Left hindlimb (tissue), 1 donor: ENCODE measurements around the gene DNAH6.

ENCODE experiments used
- DNase-seq: peaks from one replicate; pipeline ENCODE4 v3.0.0-alpha.2; 2018

DNAH6 gene

DNA sequence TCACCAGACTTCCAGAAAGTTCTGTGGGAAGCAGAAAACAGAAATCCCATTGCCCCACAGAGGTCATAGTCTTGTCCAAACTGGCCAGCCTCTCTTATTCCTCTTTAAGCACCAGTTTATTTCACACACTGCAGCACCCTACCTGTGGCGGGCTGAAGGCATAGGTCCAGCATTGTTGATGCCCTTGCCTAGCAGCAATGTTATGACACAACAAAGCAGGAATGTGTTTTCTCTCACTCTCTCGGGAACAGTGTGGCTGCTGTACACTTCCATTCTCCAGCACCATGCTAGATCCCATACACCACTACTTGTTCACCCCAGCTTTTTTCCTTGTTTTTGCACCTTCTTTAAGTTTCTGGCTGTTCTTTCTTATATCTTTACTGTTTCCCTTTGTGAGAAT is 181.6 kb downstream of the DNAH6 start:
- DNase-seq: no peak

DNA sequence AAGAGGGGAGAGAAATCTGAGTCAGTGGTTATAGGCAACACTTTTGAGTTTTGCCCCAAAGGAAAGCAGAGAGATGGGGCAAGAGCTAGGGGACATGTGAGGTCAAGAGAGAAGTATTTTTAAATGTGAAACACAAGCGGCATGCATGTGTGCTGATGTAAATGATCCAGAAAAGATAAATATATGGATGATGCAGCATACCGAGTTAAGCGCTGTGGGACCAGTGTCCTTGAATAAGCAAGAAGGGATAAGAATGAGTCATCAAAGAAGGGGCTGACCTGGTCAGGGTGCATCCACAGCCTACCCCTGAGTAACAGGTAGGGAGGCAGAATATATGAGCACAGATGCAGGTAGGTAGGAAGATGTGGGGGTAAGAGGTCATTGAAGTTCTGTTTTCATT is 183.7 kb downstream of the DNAH6 start:
- DNase-seq: no peak

DNA sequence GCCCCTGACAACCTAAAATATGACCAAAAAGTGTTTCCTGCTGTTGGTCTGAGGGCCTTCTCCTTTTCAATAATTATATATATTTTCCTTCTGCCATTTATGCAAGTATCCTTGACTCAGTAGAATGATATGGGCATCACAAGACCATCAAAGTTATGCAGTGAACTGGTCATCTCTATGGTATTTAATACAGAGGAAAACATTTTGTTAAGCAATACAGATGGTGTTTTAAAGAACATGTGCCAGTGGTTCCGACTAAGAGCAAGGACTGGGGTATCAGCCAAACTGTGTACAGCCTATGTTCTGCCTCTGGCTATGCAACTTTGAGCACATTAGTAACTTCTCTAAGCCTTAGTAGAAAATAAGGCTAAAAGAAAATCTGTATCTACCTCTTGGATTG is 185.6 kb downstream of the DNAH6 start:
- DNase-seq: no peak

DNA sequence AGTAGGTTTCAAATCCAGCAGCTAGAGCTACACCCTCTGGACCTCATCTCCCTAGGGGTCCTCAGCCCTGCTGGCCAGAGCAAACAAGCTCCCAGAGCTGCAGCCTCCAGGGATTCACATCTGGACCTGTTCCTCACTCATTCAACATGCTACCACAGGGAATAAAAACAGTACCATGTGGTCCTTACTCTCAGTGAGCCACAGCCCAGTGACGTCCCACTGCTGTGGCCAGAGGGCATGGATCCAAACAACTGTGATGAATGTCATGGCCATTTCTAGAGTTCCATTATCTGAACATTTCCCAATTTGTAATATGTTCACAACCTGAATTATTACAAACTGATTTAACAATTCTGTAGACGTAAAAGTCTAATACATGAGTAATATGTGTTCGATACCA is 186.6 kb downstream of the DNAH6 start:
- DNase-seq: no peak

DNA sequence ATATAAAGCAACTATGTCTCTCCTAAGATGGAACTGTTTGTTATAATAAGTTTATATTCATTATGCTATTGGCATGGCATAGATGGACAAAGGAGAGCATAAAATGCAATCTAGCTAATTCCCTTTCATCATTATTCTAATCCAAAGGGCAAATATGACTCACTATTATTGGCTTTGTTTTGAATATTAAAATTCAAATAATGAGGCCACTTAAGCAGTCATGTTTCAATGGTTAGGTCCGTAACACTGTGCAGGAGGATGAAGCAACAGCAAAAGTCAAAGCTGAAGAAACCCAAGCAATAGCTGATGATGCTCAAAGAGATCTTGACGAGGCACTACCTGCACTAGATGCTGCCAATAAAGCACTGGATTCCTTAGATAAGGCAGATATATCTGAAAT is 187.5 kb downstream of the DNAH6 start:
- no peak for DNase-seq

DNA sequence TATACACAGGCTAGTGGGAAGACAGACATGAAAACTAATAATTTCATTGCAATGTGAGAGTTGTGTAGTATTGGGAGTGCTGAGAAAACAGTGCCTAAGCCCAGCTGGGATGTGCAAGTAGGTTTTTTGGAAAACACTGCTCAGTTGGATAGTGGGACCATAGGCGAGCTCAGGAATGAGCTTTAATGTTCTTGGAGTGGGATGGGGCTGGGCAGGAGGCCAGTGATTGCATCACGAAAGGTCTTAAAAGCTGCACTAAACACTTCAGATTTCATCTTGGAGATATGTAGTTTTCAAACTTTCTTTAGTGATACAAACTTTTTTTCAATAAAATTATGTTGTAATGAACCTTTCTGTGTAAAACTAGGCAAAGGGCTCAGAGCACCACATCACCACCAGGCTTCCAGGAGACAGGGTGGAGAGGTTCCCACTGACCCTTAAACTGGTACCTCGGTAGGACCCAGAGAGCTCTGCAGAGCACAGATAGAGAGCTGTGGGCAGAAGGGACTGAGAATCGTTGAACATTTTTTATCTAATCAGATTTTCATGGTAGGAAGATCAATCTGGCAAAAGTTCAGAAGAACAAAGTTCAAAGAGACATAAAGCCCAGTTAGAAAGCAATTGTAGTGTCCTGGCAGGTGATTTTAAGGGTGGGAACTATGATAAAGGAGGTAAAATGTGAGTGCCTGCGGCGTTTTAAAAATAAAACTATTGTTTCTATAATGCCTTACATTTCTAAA is 188.4 kb downstream of the DNAH6 start:
- DNase-seq: no peak

DNA sequence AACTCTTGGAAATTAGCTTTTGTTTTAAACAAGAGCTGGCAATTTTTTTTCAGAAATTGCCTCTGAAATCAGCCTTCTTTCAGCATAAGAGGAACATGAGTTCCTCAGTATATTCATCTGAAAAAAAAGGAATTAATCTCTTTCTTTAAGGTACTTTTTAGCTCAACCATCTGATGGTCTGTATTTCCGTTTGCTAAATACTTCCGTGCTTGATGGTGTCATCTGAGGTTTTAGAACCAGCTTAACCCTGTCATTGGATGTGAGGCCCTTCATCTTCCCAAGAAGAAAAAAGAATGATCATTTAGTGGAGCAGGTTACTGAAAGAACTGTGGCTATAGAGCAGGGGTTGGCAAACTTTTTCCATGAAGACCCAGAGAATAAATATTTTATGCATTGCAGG is 189.6 kb downstream of the DNAH6 start:
- DNase-seq: no peak

DNA sequence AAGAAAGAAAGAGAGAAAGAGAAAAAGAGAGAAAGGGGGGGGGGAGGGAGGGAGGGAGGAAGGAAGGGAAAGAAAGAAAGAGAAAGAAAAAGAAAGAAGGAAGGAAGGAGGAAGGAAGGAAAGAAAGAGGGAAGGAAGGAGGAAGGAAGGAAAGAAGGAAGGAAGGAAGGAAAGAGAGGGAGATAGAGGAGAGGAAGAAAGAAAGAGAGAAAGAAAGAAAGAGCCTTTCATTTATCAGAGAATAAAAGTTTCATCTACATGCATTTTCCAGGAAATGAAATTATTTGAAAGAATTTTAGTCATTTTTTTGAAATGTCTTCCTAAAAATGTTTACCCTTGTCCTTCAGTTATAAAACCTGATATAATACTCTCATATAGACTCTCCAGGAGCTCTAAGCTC is 192.1 kb downstream of the DNAH6 start:
- DNase-seq: no peak

DNA sequence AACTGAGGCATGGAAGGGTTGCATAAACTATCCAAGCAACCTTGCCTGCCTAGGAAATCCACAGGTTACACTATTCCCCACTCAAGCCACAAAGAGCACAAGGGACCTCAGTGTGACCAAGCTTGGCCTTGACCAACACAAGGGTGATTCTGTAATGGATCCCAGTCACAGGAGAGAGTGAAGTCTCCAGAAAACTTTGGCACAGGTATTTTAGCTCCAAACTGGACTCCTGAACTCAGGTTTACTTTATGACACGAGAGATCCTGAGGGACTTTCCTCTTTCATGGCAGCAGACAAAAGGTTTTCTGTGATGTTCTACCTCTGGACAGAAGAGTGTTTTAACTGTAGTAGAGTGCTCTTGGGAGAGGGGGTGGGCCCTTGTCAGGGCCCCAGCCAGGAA is 195.4 kb downstream of the DNAH6 start:
- no peak for DNase-seq

DNA sequence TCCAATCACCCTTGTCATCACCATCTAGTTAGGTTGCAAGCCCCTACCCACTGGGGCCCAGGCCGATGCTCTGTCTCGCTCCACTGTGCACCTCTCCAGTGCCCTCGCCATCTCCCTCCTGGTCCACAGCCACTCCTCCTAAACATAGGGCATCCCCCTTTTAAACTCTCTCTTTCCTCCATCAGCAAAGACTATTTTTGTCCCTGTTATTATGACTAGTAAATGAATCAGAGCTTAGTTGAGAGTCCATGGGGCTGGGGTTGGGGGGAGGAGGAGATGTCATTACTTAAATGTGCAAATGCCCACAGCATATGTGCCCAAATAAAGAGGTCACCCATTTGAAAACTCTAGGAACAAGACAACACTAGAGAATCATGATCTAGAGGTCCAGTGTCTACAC is 197.1 kb downstream of the DNAH6 start:
- no peak for DNase-seq

DNA sequence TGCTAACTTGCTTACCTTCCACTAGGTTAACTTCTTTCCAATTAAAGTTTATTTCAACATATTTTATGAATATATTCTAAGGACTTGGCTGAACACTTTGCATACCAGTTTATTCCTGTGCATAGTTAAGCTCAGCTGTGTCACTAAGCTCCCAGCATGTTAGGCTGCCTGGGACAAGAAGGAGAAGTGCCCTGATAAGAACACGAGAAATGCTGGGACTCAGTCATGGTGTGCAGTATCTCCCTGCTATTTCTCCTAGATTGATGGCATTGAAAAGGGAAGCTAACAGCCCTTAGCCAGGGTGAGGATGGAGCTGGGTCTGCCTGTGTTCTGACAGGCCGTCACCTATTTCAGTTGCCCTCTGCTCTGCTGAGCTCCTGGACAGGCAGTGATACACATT is 200.3 kb downstream of the DNAH6 start:
- DNase-seq: no peak

DNA sequence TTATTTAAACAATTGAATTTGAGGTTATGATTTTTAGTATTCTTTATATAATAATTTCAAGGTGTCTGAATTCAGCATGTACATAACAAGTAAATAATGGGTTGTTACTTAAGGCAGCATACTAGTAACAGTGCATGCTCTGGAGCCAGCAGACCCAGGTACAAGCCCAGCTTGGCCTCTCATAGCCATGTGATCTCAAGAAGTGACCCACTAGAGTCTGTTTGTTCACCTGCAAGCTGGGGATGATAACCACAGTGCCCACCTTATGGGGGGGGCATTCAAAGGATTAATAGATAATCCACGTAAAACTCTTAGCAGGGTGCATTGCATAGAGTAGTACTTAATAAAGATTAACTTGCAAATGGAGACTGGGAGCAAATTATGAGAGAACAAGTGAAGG is 201.0 kb downstream of the DNAH6 start:
- DNase-seq: no peak

DNA sequence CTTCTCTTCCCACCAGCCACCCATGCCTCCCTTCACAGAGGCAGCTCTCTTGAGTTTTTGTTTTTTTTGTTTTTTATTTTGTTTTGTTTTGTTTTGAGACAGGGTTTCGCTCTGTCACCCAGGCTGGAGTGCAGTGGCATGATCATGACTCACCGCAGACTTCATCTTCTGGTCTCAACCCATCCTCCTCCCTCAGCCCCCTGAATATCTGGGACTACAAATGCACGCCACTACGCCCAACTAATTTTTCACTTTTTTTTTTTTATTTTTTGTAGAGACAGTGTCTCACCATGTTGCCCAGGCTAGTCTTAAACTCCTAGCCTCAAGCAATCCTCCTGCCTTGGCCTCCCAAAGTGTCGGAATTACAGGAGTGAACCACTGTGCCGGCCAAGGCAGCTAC is 203.1 kb downstream of the DNAH6 start:
- no peak for DNase-seq

DNA sequence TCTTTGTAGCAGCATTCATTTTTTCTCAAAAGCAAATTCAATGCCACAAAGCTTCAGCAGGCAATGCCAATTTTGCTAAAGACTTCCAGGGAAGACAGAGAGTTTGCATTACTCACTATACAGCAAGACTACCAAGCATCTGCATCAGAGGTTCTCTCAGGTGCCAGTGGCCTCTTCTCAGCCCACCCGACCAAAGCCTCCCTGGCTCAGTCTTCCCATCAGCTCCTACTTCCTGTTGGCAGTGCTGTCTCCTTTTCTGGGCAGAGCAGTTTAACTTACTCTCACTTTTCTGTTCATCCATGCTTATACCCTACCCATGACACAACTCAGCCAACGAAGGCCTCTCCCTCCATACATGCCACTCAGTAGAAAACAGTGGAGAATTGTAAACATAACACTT is 207.5 kb downstream of the DNAH6 start:
- no peak for DNase-seq

DNA sequence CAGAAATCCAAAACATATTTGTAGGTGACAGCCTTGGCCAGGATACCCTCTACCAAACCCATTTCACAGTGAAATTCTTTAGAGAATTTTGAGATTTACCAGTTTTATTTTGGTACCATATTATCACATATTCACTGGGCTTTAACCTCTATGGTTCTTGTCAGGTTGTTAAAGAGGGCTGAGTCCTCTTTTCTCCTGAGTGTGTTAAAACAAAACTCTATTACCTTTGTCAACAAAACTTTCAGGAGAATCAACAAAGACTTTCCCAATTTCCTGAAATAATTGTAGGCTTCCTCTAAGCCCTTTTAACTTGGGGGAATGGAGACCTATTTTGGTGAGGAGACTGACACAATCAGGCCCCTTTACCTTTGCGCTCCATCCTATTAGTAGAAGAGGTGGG is 209.4 kb downstream of the DNAH6 start:
- DNase-seq: no peak

DNA sequence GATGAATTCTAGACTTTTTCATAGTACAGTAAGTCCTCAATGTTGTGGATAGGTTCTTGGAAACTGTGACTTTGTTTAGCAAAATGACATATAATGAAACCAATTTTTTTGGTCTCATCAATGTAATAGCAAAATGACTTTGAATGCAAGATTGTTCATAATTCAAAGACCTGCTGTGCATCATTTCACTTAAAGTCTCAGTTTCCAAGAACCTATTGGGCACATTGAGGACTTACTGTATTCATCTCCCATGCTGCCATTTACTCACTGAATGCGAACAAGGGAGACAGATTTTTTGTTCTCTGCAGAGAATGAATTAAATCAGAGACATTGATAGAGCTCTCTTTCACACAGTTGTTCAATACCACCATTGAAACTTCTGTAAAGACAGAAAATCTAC is 211.0 kb downstream of the DNAH6 start:
- DNase-seq: no peak

DNA sequence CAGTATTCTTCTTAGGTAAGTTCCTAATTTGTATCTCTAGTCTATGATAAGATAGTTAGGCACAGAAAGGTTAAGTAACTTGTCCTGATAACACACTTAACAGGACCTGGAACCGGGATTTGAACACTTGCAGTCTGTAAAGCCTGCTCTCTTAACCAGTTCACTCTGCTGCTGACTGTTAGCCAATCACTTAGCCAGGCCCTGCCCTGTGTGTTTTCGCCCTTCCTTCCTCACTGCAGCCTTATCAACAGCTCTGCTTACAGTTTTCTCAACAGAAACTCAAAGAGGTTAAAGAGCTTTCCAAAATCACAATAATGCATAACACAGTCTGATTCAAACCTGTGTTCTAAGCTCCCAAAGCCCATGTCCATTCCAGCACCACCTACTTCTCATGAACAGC is 212.9 kb downstream of the DNAH6 start:
- DNase-seq: no peak

DNA sequence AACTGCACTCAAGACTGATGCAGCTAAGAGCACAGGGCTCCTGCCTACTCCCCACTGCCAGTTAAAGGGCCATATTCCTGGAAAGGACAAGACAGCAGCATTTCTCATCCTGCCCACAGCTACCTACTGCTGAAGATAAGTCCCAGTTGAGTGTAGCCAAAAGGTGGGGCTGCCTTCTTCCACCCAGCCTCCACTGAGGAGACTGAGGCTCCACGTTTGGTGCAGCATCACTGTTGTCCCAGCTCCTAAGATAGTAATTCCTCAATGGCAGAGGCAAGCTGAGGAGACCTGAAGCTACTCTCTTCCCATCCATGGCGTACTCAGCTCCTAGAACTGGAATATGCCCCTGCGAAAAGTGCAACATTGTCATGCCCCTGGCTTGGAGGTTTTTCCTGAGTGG is 214.9 kb downstream of the DNAH6 start:
- no peak for DNase-seq

DNA sequence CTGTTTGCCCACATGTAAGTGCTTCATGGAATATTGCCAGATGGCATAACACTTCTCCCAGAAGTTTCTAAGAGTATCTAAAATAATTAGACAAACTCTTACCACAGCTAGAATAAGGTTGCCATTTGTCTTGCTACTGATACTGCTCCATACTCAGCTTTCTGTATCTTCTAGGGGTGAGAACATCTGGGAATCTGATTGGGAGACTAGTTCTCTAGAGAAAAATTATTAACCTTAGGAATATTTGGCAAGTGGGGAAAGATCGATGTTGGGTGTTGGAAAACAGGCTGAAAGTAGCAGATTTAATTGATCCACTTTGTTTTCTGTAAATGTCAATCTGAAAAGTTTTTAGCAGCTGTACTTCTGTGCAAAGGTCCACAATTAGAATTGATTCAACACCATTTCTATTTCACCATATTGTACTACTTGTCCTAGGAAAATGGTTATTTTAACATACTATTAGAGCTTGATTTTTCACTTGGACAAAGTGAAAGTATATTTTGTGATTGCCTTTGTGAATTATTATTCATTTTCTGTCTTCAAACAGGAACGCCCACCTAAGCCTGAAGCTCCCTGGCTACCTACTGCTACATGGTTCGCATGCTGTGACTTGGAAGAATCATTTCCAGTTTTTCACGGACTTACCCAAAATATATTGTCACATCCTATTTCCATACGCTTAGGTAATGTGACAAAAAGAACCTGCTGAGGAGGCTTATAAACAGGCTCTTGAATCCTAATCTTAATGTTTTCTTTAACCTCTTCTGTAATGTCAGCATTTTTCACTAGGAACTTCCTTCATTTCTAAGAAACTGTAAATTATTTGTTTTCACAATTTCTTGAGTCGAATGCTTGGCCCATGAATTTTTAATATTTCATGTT is 216.8 kb downstream of the DNAH6 start:
- DNase-seq: no peak

DNA sequence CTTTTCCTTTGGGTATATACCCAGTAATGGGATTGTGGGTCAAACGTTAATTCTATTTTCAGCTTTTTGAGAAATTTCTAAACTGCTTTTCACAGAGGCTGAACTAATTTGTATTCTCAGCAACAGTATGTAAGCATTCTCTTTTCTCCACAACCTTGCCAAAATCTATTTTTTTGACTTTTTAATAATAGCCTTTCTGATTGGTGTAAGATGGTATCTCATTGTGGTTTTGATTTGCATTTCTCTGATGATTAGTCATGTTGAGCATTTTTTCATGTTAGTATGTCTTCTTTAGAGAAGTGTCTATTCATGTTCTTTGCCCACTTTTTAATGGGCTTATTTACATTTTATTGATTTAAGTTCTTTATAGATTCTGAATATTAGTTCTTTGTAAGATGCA is 219.1 kb downstream of the DNAH6 start:
- DNase-seq: no peak

DNA sequence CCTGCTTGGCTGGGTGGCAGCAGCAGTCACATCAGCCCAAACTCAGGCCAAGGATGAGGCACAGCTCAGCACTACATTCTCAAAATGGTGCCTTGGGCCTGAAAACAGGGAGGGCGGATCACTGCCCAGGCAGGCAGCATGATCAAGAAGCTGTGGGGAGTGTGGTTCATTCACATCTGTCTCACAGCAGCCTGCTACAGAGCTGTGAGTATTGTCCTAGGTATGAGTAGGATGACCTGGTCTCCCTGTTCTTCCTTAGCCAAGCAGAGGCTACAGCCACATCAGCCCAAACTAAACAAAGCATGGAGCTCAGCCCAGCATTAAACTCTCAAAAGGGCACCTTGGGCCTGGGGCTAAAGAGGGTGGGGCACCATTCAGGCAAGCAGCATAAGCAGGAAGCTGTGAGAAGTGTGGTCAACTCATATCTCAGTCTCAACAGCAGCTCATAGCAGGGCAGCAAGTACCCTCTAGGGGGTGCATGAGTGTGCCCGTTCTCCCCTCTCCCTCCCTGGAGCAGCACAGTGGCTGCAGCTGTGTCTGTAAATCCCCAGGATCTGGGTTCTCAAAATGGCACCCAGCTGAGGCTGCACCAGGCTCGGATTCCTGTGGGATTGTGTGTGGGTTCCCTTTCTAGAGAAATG is 225.0 kb downstream of the DNAH6 start:
- DNase-seq: no peak

DNA sequence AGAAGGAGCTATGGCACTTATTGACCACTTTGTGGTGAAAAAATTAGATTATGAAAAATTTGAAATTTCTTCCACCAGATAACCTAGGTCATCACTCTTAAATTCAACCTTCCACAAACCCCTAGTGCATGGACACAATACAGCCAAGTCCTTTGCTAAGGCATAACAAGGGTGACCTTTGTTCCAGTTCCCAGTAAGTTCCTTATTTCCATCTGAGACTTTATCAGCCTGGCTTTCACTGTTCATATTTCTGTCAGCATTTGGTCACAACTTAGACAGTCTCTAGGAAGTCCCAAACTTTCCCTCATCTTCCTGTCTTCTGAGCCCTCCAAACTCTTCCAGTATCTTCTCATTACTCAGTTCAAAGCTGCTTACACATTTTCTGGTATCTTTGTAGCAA is 232.0 kb downstream of the DNAH6 start:
- DNase-seq: no peak

DNA sequence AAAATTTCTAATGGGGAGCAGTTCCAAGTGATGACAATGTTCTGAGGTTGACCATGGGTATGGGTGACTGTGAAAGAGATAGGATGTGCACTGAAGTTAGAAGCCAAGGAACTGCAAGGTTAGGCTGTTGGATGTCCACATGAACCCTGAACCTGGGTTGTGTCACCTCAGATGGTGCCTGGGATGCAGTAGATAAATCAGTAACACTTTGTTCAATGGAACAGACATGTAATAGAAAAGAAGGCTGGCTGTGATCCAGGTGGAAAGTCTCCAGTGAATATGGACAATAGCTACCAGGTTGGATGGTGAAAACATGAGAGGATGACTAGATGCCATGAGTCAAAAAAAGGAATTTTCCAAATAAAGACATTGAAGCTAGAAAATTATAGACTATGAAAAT is 233.1 kb downstream of the DNAH6 start:
- DNase-seq: no peak

DNA sequence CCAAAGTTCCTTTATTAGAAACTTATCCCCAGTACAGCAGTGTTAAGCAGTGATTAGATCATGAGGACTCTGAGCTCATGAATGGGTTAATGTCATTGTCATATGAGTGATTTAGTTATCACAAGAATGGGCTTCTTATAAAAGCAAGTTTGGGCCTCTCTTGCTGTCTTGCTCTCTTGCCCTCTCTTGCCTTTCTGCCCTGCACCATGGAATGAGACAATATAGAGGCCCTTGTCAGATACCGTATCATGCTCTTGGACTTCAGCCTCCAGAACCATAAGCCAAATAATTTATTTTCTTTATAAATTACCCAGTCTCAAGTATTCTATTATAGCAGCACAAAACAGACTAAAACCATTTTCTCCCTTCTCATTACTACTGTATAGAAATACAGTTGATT is 238.8 kb downstream of the DNAH6 start:
- no peak for DNase-seq
